Breast epithelium (tissue), 3 donors: ENCODE measurements around the gene OR1F1.

Experiments
- POLR2A ChIP-seq: fragments of 450-650 bp; IDR thresholded peaks from one replicate; pipeline ENCODE4 v1.6.1; 2016; ENCODE audit warnings: antibody characterized with exemption, mild to moderate bottlenecking, moderate library complexity
- POLR2AphosphoS5 ChIP-seq, 3 donors: sonication (generic); formaldehyde crosslinking; IDR thresholded peaks; one replicate each; pipeline ENCODE4 v1.6.1; 2017; ENCODE audit warnings: antibody characterized with exemption in 3 of 3
- TF ChIP-seq, protein P1 (sequence below), 3 donors: fragments of 450-650 bp; IDR thresholded peaks; one replicate each; pipeline ENCODE4 v1.5.1; 2016 to 2017; ENCODE audit warnings: antibody characterized with exemption in 3 of 3, mild to moderate bottlenecking in 3 of 3, moderate library complexity in 3 of 3

DNA sequence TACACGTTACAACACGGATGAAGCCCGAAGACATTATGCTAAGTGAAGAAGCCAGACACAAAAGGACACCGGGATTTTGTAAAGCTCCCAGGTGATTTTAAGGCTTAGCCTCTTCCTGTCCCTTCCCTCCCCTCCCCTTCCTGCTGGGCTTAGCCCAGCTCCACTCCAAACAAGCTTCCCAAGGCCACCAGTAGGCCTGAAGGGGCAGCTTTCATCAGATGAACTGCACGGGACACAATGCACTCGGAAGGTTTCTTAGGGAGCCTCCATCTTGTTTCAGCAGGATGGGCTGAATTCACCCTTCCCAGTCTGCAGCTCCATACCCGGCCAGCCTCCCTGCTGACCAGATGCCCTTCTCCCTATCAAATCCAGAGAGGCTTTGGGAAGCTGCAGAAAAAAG is 58.0 kb downstream of the OR1F1 start:
- TF ChIP-seq, protein P1, sequence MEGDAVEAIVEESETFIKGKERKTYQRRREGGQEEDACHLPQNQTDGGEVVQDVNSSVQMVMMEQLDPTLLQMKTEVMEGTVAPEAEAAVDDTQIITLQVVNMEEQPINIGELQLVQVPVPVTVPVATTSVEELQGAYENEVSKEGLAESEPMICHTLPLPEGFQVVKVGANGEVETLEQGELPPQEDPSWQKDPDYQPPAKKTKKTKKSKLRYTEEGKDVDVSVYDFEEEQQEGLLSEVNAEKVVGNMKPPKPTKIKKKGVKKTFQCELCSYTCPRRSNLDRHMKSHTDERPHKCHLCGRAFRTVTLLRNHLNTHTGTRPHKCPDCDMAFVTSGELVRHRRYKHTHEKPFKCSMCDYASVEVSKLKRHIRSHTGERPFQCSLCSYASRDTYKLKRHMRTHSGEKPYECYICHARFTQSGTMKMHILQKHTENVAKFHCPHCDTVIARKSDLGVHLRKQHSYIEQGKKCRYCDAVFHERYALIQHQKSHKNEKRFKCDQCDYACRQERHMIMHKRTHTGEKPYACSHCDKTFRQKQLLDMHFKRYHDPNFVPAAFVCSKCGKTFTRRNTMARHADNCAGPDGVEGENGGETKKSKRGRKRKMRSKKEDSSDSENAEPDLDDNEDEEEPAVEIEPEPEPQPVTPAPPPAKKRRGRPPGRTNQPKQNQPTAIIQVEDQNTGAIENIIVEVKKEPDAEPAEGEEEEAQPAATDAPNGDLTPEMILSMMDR (IDR thresholded peaks at IDR 0.05) = no peak
- TF ChIP-seq POLR2A (no peak), POLR2AphosphoS5 (IDR thresholded peaks at IDR 0.05) (no peak)
